AML-193 (cell line): ENCODE results near the gene MUC6.

Experiments used
- DNase-seq, 2 experiments: peaks; one replicate each; lab custom pipeline; 2025; lab: John Stamatoyannopoulos, UW

The MUC6 gene

GRCh38 chr11:1052133-1053011 lies 15.9 kb upstream of the MUC6 start:
- no peak for DNase-seq

- no peak for DNase-seq
These were observed 15.0 kb upstream of the MUC6 start for GRCh38 chr11:1051356-1052132.

- peak; percentile 45 to 47 for DNase-seq
These were observed 14.2 kb upstream of the MUC6 start for GRCh38 chr11:1050581-1051355.

- DNase-seq = no peak
These were observed 13.5 kb upstream of the MUC6 start for GRCh38 chr11:1049911-1050580.

GRCh38 chr11:1049431-1049891 lies 12.9 kb upstream of the MUC6 start:
- no peak for DNase-seq

- DNase-seq = no peak
These were observed 12.5 kb upstream of the MUC6 start for GRCh38 chr11:1049071-1049405.

GRCh38 chr11:1048375-1049070 lies 12.0 kb upstream of the MUC6 start:
- no peak for DNase-seq

GRCh38 chr11:1047595-1048156 lies 11.2 kb upstream of the MUC6 start:
- DNase-seq = no peak

GRCh38 chr11:1044160-1044559 lies 7.6 kb upstream of the MUC6 start:
- DNase-seq = no peak

GRCh38 chr11:1043563-1044096 lies 7.1 kb upstream of the MUC6 start:
- DNase-seq = no peak

GRCh38 chr11:1042626-1043562 lies 6.4 kb upstream of the MUC6 start:
- DNase-seq = no peak

GRCh38 chr11:1041936-1042608 lies 5.6 kb upstream of the MUC6 start:
- DNase-seq = no peak

- DNase-seq = no peak
These were observed 5.0 kb upstream of the MUC6 start for GRCh38 chr11:1041471-1041870.

GRCh38 chr11:1041149-1041467 lies 4.6 kb upstream of the MUC6 start:
- DNase-seq = no peak

GRCh38 chr11:1040428-1041148 lies 4.1 kb upstream of the MUC6 start:
- no peak for DNase-seq

- DNase-seq = no peak
These were observed 3.2 kb upstream of the MUC6 start for GRCh38 chr11:1039481-1040427.

GRCh38 chr11:1038921-1039320 lies 2.4 kb upstream of the MUC6 start:
- DNase-seq = no peak
